22Rv1 (cell line): Measurements from ENCODE around the gene RAD54L2.

Experiments
- CTCF ChIP-seq: fragments of 450-650 bp; IDR thresholded peaks from 2 replicates; pipeline ENCODE4 v1.5.1; 2017; ENCODE audit warnings: mild to moderate bottlenecking
- ZFX ChIP-seq: fragments of 450-650 bp; IDR thresholded peaks from 2 replicates; pipeline ENCODE4 v1.6.1; 2017; ENCODE audit warnings: antibody characterized with exemption, borderline replicate concordance

- TF ChIP-seq CTCF (no peak), ZFX (no peak)
Observed at GRCh38 chr3:51547274-51547673, 8.8 kb downstream of the RAD54L2 start.
